GM19438 (cell line): ENCODE results near the gene LARP6.
"Not testable (repeated sequence)": the region's sequence is repeated elsewhere in the genome, so short reads cannot be mapped to it uniquely, and the experiment has no call there.

ENCODE experiments used
- ATAC-seq: cut with Tn5 transposase; IDR thresholded peaks from one replicate; pipeline ENCODE4 v1.9.1; 2021; ENCODE audit warnings: low read depth; ENCODE audit not compliant: unreplicated experiment

LARP6 gene

GRCh38 chr15:70853973-70854665, at the start of gene LARP6:
TSS of gene LARP6 (minus strand) at chr15:70854157. CDS start at chr15:70854088, 69 bp downstream.
- no peak for ATAC-seq

GRCh38 chr15:70902107-70902506, 48.1 kb upstream of the LARP6 start:
- ATAC-seq = no peak

- ATAC-seq = no peak
Observed at GRCh38 chr15:70892912-70893560, 39.1 kb upstream of the LARP6 start.

GRCh38 chr15:70892002-70892911, 38.3 kb upstream of the LARP6 start, which contains the start of the genes LRRC49 and THAP10:
TSS of gene LRRC49 (plus strand) at chr15:70892826. CDS start at chr15:70892895, 69 bp downstream.
TSS of gene THAP10 (minus strand) at chr15:70892433. CDS start at chr15:70892272, 161 bp downstream.
- peak; percentile 83 for ATAC-seq

GRCh38 chr15:70882361-70882760, 28.4 kb upstream of the LARP6 start:
- no peak for ATAC-seq

- no peak for ATAC-seq
Observed at GRCh38 chr15:70880781-70881180, 26.8 kb upstream of the LARP6 start.

- no peak for ATAC-seq
Observed at GRCh38 chr15:70879401-70879800, 25.4 kb upstream of the LARP6 start.

- no peak for ATAC-seq
Observed at GRCh38 chr15:70876683-70877082, 22.7 kb upstream of the LARP6 start.

GRCh38 chr15:70876011-70876410, 22.1 kb upstream of the LARP6 start:
- no peak for ATAC-seq

- ATAC-seq = no peak
Observed at GRCh38 chr15:70875001-70875782, 21.2 kb upstream of the LARP6 start.

- ATAC-seq = no peak
Observed at GRCh38 chr15:70873232-70874054, 19.5 kb upstream of the LARP6 start.

GRCh38 chr15:70871490-70871889, 17.5 kb upstream of the LARP6 start:
- not testable (repeated sequence) for ATAC-seq

GRCh38 chr15:70870051-70870450, 16.1 kb upstream of the LARP6 start:
- no peak for ATAC-seq

- ATAC-seq = no peak
Observed at GRCh38 chr15:70869346-70869745, 15.4 kb upstream of the LARP6 start.

- no peak for ATAC-seq
Observed at GRCh38 chr15:70867911-70868467, 14.0 kb upstream of the LARP6 start.

- ATAC-seq = no peak
Observed at GRCh38 chr15:70866982-70867641, 13.2 kb upstream of the LARP6 start.

- no peak for ATAC-seq
Observed at GRCh38 chr15:70863450-70864218, 9.7 kb upstream of the LARP6 start.

GRCh38 chr15:70859998-70860397, 6.0 kb upstream of the LARP6 start:
- ATAC-seq = no peak
